22Rv1 (cell line): Measurements from ENCODE around the gene OR6J1.

Source experiments
- ZFX ChIP-seq: fragments of 450-650 bp; IDR thresholded peaks from 2 replicates; pipeline ENCODE4 v1.6.1; 2017; ENCODE audit warnings: antibody characterized with exemption, borderline replicate concordance
- TF ChIP-seq, protein P1 (sequence below): fragments of 450-650 bp; IDR thresholded peaks from 2 replicates; pipeline ENCODE4 v1.5.1; 2017; ENCODE audit warnings: mild to moderate bottlenecking

DNA sequence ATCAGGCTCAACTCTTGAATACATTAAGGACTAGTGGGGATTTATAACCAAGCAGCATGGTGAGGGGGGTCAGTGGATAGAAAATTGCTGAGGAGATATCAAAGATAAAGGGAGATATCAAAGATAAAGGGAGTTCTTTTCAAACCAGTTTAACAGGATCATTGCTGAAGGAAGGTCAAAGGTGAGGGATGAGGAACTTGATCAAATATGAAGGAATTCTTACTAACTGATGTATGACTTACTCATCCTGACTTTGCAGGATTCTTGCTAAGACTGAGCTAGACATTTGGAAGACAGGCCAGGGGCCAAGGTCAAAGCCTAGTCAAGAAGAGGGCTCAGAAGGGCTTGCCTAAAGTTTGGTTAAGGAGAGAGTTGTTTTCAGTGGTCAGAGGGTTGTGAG lies 41.3 kb downstream of the OR6J1 start:
- TF ChIP-seq, protein P1, sequence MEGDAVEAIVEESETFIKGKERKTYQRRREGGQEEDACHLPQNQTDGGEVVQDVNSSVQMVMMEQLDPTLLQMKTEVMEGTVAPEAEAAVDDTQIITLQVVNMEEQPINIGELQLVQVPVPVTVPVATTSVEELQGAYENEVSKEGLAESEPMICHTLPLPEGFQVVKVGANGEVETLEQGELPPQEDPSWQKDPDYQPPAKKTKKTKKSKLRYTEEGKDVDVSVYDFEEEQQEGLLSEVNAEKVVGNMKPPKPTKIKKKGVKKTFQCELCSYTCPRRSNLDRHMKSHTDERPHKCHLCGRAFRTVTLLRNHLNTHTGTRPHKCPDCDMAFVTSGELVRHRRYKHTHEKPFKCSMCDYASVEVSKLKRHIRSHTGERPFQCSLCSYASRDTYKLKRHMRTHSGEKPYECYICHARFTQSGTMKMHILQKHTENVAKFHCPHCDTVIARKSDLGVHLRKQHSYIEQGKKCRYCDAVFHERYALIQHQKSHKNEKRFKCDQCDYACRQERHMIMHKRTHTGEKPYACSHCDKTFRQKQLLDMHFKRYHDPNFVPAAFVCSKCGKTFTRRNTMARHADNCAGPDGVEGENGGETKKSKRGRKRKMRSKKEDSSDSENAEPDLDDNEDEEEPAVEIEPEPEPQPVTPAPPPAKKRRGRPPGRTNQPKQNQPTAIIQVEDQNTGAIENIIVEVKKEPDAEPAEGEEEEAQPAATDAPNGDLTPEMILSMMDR: no peak
- TF ChIP-seq ZFX: no peak
